Epithelial cell of esophagus (primary cell): Measurements from ENCODE around the gene AUTS2.

Source experiments
- DNase-seq: peaks from one replicate; pipeline ENCODE4 v3.0.0; 2010; ENCODE audit warnings: low read depth
- H3K4me3 ChIP-seq: 2 replicates; pipeline ENCODE4 v1.5.1; 2011; ENCODE audit warnings: mild to moderate bottlenecking, low read length, control low read depth
- CTCF ChIP-seq: IDR thresholded peaks from 2 replicates; pipeline ENCODE4 v1.5.1; 2011; ENCODE audit warnings: low read depth, mild to moderate bottlenecking, low read length, control low read depth, inconsistent platforms; ENCODE audit not compliant: insufficient read depth; ENCODE audit errors: missing control alignments

AUTS2 gene

DNA sequence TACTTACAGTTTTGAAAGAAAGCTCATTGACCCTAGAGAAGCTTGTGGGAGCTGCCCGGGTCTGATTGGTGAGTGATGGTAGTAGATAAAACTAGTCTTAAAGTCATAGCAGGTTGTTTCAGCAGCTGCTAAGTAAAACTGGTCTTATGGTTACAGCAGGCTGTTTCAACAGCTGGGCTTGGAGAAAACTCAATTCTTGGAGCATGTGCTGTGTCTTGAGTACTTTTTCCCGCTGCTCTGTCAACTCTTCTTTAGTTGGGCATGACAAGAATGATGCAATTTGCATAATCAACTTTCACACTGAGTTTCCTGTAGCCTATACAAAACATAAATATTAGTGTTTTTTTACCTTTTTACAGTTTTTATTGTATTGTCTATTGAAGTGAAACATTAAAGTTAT is 707.9 kb downstream of the AUTS2 start:
- no peak overlapping the region for H3K4me3 ChIP-seq
- DNase-seq: no peak
- no peak for TF ChIP-seq CTCF

DNA sequence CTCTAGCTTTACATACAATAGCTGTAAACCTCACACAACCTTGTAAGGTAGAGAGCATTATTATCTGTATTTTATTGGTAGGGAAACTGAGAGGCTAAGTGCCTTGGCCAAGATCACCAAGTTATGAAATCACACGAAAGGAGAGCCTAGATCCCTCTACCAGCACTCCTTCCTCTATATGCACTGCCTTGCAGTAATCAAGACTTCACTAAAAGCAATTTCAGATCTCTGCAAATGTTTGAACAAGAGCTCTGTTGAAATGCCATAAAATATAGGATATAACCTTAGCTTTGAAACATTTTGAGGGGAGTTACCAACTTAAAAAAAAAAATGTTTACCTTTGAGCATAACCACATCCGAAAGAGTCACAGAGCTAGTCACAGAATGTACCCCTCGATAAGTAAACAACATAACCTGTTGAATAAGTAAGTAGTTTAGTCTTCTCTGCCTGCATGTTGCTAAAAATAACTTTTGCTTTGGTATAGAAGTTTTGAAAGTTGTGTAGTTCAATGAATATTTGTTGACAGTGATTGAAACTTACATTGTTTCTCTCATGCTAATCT is 709.4 kb downstream of the AUTS2 start:
- H3K4me3 ChIP-seq: no peak overlapping the region
- no peak for DNase-seq
- no peak for TF ChIP-seq CTCF

DNA sequence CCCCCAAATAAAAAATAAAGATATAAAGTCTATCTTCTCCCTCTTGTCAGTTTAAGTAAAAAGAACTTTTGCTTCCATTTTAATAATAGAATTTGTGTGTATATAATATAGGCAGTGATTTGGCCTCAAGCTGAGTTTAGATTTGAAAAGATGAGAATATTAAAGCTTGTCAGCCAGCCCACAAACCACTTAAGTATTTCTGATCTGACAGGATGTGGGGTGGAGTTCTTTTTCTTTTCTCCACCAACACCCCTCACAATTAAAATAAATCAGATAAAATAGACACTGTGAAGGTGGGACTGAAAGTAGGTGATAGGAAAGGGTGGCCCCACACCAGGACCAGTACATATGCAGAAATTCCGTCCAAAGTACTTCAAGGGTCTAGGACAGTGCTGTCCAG is 714.1 kb downstream of the AUTS2 start:
- no peak for DNase-seq
- H3K4me3 ChIP-seq: no peak overlapping the region
- no peak for TF ChIP-seq CTCF

DNA sequence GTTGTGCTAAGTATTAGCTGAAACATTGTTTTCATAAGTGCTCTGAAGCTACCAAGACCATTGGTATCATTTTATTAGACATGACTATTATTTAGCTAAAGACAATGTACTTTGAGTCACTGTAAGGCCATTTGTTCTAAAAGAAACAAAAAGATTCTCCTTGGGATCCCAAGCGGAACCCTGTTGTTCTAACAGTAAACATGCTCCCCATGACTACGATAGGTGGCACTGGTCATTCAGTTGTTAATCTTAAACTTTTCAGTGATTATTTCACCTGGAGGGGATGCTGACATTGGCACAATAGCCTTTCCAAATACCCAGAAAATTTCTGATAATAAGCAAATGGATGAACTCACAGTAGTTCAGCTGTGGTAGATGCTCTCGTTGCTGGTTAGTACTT is 715.0 kb downstream of the AUTS2 start:
- TF ChIP-seq CTCF: no peak
- H3K4me3 ChIP-seq: no peak overlapping the region
- DNase-seq: no peak

DNA sequence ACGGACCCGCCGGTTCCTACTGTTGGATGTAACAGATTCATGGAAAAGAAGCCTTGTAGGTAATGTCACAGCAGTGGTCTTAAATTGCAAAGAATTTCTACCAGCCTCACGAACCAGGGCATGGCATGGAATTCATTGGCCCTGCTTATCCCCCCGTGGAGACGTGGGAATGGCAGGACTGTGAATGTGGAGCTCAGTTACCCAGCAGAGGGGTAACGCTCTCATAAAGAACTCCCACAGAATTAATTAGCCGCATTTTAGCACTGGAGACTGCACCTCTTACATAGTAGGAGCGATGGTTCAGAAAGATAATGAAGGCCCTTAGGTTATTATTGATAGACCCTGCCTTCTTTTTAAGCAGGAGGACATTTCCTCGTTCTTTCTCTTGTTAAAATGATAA is 715.4 kb downstream of the AUTS2 start:
- DNase-seq: no peak
- no peak for TF ChIP-seq CTCF
- H3K4me3 ChIP-seq: no peak overlapping the region

GRCh38 chr7:70314221-70314620 is 715.9 kb downstream of the AUTS2 start:
- no peak for TF ChIP-seq CTCF
- DNase-seq: no peak
- H3K4me3 ChIP-seq: no peak overlapping the region

GRCh38 chr7:70316745-70317144 is 718.5 kb downstream of the AUTS2 start:
- no peak overlapping the region for H3K4me3 ChIP-seq
- no peak for TF ChIP-seq CTCF
- peak; percentile 64 for DNase-seq
